ENCODE measurements around the gene CELA2A. TPM values are rescaled to one million over a fixed set of nuclear protein-coding genes. Genes with fewer than 3 reads are reported as not detected.
"Not testable (repeated sequence)": the region's sequence is repeated elsewhere in the genome, so short reads cannot be mapped to it uniquely, and the experiment has no call there.

Gene CELA2A
- polyA plus RNA-seq, 2 donors: not detected

DNA sequence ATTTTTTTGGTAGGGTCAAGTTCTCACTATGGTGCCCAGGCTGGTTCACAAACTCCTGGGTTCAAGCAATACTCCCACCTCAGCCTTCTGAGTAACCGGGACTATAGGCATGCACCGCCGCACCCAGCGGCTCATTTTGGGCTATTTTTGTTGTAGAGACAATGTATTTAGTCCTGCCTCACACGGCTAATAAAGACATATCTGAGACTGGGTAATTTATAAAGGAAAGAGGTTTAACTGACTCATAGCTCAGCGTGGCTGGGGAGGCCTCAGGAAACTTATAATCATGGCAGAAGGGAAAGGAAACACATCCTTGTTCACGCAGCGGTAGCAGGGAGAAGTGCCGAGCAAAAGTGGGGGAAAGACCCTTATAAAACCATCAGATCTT, 4.2 kb downstream of the CELA2A start:
- Histone ChIP-seq H3K9me3 (ENCODE audit: control insufficient read depth in 2 of 2, insufficient read depth in 1 of 2, low read depth in 1 of 2, low read length in 1 of 2) (no peaks in the 10 kb centered on the region), H3K4me1 (ENCODE audit: control insufficient read depth in 2 of 2, insufficient read depth in 2 of 2, low read length in 1 of 2) (peaks cover 0 to 2% of the 10 kb centered on the region in 2 donors)
- 83 to 87% methylated on average over 9 of the region's 9 CpGs for WGBS, 2 donors

GRCh38 chr1:15463064-15463800, 6.7 kb downstream of the CELA2A start:
- not testable (repeated sequence) for H3K4me3 ChIP-seq (ENCODE audit: low read depth in 1 of 2, low read length in 2 of 2); H3K27me3 ChIP-seq (ENCODE audit: control insufficient read depth in 1 of 2, insufficient read depth in 2 of 2, low read length in 2 of 2); H3K4me1 ChIP-seq (ENCODE audit: control insufficient read depth in 2 of 2, insufficient read depth in 2 of 2, low read length in 1 of 2); H3K36me3 ChIP-seq (ENCODE audit: control insufficient read depth in 2 of 2, insufficient read depth in 2 of 2, low read length in 1 of 2); H3K27ac ChIP-seq (ENCODE audit: low read depth in 2 of 2, low read length in 1 of 2); H3K9me3 ChIP-seq (ENCODE audit: control insufficient read depth in 2 of 2, insufficient read depth in 1 of 2, low read depth in 1 of 2, low read length in 1 of 2)
- 48 to 50% methylated on average over 12 to 13 of the region's 15 CpGs for WGBS, 2 donors

More for the DNA sequence above, 4.2 kb downstream of the CELA2A start:
- Histone ChIP-seq H3K27me3 (ENCODE audit: control insufficient read depth in 1 of 2, insufficient read depth in 2 of 2, low read length in 2 of 2) (no peaks in the 10 kb centered on the region), H3K36me3 (ENCODE audit: control insufficient read depth in 2 of 2, insufficient read depth in 2 of 2, low read length in 1 of 2) (no peaks in the 10 kb centered on the region), H3K27ac (ENCODE audit: low read depth in 2 of 2, low read length in 1 of 2) (no peak overlapping the region), H3K4me3 (ENCODE audit: low read depth in 1 of 2, low read length in 2 of 2) (no peak overlapping the region)

GRCh38 chr1:15463926-15464322, 7.4 kb downstream of the CELA2A start:
- 83 to 84% methylated on average over 5 of the region's 5 CpGs for WGBS, 2 donors
- H3K36me3 ChIP-seq (ENCODE audit: control insufficient read depth in 2 of 2, insufficient read depth in 2 of 2, low read length in 1 of 2): not testable (repeated sequence)

GRCh38 chr1:15465674-15466073, 9.1 kb downstream of the CELA2A start:
- 74 to 83% methylated on average over 7 of the region's 7 CpGs for WGBS, 2 donors
- Histone ChIP-seq H3K4me1 (ENCODE audit: control insufficient read depth in 2 of 2, insufficient read depth in 2 of 2, low read length in 1 of 2) (peaks cover 0 to 8% of the 10 kb centered on the region in 2 donors), H3K4me3 (ENCODE audit: low read depth in 1 of 2, low read length in 2 of 2) (no peak overlapping the region), H3K27me3 (ENCODE audit: control insufficient read depth in 1 of 2, insufficient read depth in 2 of 2, low read length in 2 of 2) (no peaks in the 10 kb centered on the region), H3K27ac (ENCODE audit: low read depth in 2 of 2, low read length in 1 of 2) (no peak overlapping the region), H3K9me3 (ENCODE audit: control insufficient read depth in 2 of 2, insufficient read depth in 1 of 2, low read depth in 1 of 2, low read length in 1 of 2) (no peaks in the 10 kb centered on the region), H3K36me3 (ENCODE audit: control insufficient read depth in 2 of 2, insufficient read depth in 2 of 2, low read length in 1 of 2) (no peaks in the 10 kb centered on the region)

More at GRCh38 chr1:15463926-15464322, 7.4 kb downstream of the CELA2A start:
- H3K4me3 ChIP-seq (ENCODE audit: low read depth in 1 of 2, low read length in 2 of 2); H3K4me1 ChIP-seq (ENCODE audit: control insufficient read depth in 2 of 2, insufficient read depth in 2 of 2, low read length in 1 of 2); H3K27me3 ChIP-seq (ENCODE audit: control insufficient read depth in 1 of 2, insufficient read depth in 2 of 2, low read length in 2 of 2); H3K9me3 ChIP-seq (ENCODE audit: control insufficient read depth in 2 of 2, insufficient read depth in 1 of 2, low read depth in 1 of 2, low read length in 1 of 2); H3K27ac ChIP-seq (ENCODE audit: low read depth in 2 of 2, low read length in 1 of 2): not testable (repeated sequence)

DNA sequence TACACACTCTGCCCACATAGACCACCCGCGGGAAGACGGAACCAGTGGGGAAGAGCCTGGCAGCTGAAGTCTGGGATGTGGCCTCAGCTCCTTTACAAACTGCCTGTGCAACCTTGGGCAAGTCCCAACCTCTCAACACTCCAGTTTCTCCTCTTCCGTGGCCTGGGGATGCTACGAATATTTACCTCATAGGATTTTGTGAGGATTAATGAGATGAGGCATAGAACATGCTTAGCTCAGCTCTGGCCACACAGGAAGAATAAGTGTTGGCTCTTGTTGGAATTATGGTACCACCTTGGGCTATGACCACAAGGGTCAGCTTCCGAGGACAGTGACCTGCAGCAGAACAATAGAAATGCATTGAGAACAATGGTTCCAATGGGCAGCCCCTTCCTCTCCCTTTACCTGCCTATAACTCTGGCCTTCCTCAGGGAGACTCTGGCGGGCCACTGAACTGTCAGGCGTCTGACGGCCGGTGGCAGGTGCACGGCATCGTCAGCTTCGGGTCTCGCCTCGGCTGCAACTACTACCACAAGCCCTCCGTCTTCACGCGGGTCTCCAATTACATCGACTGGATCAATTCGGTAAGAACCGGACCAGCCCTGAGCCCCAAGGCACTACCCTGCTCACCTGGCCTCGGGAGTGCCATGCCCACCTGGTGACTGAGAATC, 10.6 kb downstream of the CELA2A start:
- not testable (repeated sequence) for H3K36me3 ChIP-seq (ENCODE audit: control insufficient read depth in 2 of 2, insufficient read depth in 2 of 2, low read length in 1 of 2); H3K27me3 ChIP-seq (ENCODE audit: control insufficient read depth in 1 of 2, insufficient read depth in 2 of 2, low read length in 2 of 2); H3K27ac ChIP-seq (ENCODE audit: low read depth in 2 of 2, low read length in 1 of 2); H3K4me1 ChIP-seq (ENCODE audit: control insufficient read depth in 2 of 2, insufficient read depth in 2 of 2, low read length in 1 of 2); H3K4me3 ChIP-seq (ENCODE audit: low read depth in 1 of 2, low read length in 2 of 2); H3K9me3 ChIP-seq (ENCODE audit: control insufficient read depth in 2 of 2, insufficient read depth in 1 of 2, low read depth in 1 of 2, low read length in 1 of 2)
- WGBS, 2 donors: 82% methylated on average over 21 to 22 of the region's 22 CpGs

GRCh38 chr1:15468145-15468544, 11.6 kb downstream of the CELA2A start:
- Histone ChIP-seq H3K9me3 (ENCODE audit: control insufficient read depth in 2 of 2, insufficient read depth in 1 of 2, low read depth in 1 of 2, low read length in 1 of 2) (no peaks in the 10 kb centered on the region), H3K4me3 (ENCODE audit: low read depth in 1 of 2, low read length in 2 of 2) (no peak overlapping the region), H3K27me3 (ENCODE audit: control insufficient read depth in 1 of 2, insufficient read depth in 2 of 2, low read length in 2 of 2) (no peaks in the 10 kb centered on the region), H3K4me1 (ENCODE audit: control insufficient read depth in 2 of 2, insufficient read depth in 2 of 2, low read length in 1 of 2) (peaks cover 0 to 8% of the 10 kb centered on the region in 2 donors), H3K36me3 (ENCODE audit: control insufficient read depth in 2 of 2, insufficient read depth in 2 of 2, low read length in 1 of 2) (no peaks in the 10 kb centered on the region), H3K27ac (ENCODE audit: low read depth in 2 of 2, low read length in 1 of 2) (no peak overlapping the region)

DNA sequence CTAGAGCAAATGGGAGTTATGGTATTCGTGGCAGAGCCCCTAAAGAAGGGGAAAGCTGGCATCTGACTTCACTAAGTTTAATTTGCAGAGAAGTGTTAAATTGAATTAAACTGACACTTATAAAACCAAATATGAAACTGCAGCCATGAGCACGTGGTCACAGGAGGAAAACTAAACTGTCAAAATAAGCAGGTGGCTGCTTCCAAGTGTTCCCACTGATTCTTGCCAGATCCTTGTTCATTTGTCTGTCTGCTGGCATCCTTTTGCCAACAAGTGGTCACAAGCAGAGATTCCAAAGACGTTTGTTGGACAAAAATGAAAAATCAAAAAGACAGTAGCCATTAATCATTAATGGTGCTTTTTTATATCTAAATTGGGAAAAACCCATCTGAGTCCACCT, 12.8 kb downstream of the CELA2A start:
- WGBS, 2 donors: 30 to 34% methylated on average over 3 of the region's 3 CpGs
- Histone ChIP-seq H3K4me3 (ENCODE audit: low read depth in 1 of 2, low read length in 2 of 2) (no peak overlapping the region), H3K4me1 (ENCODE audit: control insufficient read depth in 2 of 2, insufficient read depth in 2 of 2, low read length in 1 of 2) (peaks cover 0 to 6% of the 10 kb centered on the region in 2 donors), H3K27ac (ENCODE audit: low read depth in 2 of 2, low read length in 1 of 2) (no peak overlapping the region), H3K36me3 (ENCODE audit: control insufficient read depth in 2 of 2, insufficient read depth in 2 of 2, low read length in 1 of 2) (no peaks in the 10 kb centered on the region), H3K27me3 (ENCODE audit: control insufficient read depth in 1 of 2, insufficient read depth in 2 of 2, low read length in 2 of 2) (no peaks in the 10 kb centered on the region), H3K9me3 (ENCODE audit: control insufficient read depth in 2 of 2, insufficient read depth in 1 of 2, low read depth in 1 of 2, low read length in 1 of 2) (no peaks in the 10 kb centered on the region)

- H3K27ac ChIP-seq (ENCODE audit: low read depth in 2 of 2, low read length in 1 of 2); H3K4me1 ChIP-seq (ENCODE audit: control insufficient read depth in 2 of 2, insufficient read depth in 2 of 2, low read length in 1 of 2); H3K27me3 ChIP-seq (ENCODE audit: control insufficient read depth in 1 of 2, insufficient read depth in 2 of 2, low read length in 2 of 2); H3K9me3 ChIP-seq (ENCODE audit: control insufficient read depth in 2 of 2, insufficient read depth in 1 of 2, low read depth in 1 of 2, low read length in 1 of 2); H3K4me3 ChIP-seq (ENCODE audit: low read depth in 1 of 2, low read length in 2 of 2); H3K36me3 ChIP-seq (ENCODE audit: control insufficient read depth in 2 of 2, insufficient read depth in 2 of 2, low read length in 1 of 2): not testable (repeated sequence)
- 49 to 52% methylated on average over 9 of the region's 9 CpGs for WGBS, 2 donors
Observed at GRCh38 chr1:15469821-15470448, 13.4 kb downstream of the CELA2A start.

DNA sequence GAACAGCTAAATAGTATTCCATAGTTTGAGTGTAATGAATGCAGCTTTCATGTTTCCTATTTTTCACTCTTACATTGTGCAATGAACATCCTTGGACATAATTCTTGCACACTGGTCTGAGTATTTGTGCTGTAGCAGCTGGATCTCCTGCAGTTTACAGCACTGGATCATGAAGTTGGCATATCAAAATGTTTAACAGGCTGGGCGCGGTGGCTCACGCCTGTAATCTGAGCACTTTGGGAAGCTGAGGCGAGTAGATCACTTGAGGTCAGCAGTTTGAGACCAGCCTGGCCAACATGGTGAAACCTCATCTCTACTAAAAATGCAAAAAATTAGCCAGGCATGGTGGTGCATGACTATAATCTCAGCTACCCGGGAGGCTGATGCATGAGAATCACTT, 14.5 kb downstream of the CELA2A start:
- not testable (repeated sequence) for H3K4me3 ChIP-seq (ENCODE audit: low read depth in 1 of 2, low read length in 2 of 2); H3K27me3 ChIP-seq (ENCODE audit: control insufficient read depth in 1 of 2, insufficient read depth in 2 of 2, low read length in 2 of 2); H3K36me3 ChIP-seq (ENCODE audit: control insufficient read depth in 2 of 2, insufficient read depth in 2 of 2, low read length in 1 of 2); H3K27ac ChIP-seq (ENCODE audit: low read depth in 2 of 2, low read length in 1 of 2); H3K9me3 ChIP-seq (ENCODE audit: control insufficient read depth in 2 of 2, insufficient read depth in 1 of 2, low read depth in 1 of 2, low read length in 1 of 2); H3K4me1 ChIP-seq (ENCODE audit: control insufficient read depth in 2 of 2, insufficient read depth in 2 of 2, low read length in 1 of 2)
- WGBS, 2 donors: 76 to 94% methylated on average over 5 of the region's 5 CpGs

- not testable (repeated sequence) for H3K27ac ChIP-seq (ENCODE audit: low read depth in 2 of 2, low read length in 1 of 2); H3K9me3 ChIP-seq (ENCODE audit: control insufficient read depth in 2 of 2, insufficient read depth in 1 of 2, low read depth in 1 of 2, low read length in 1 of 2); H3K4me1 ChIP-seq (ENCODE audit: control insufficient read depth in 2 of 2, insufficient read depth in 2 of 2, low read length in 1 of 2); H3K36me3 ChIP-seq (ENCODE audit: control insufficient read depth in 2 of 2, insufficient read depth in 2 of 2, low read length in 1 of 2); H3K4me3 ChIP-seq (ENCODE audit: low read depth in 1 of 2, low read length in 2 of 2); H3K27me3 ChIP-seq (ENCODE audit: control insufficient read depth in 1 of 2, insufficient read depth in 2 of 2, low read length in 2 of 2)
- WGBS, 2 donors: 67 to 86% methylated on average over 6 of the region's 6 CpGs
Observed at GRCh38 chr1:15471723-15472122, 15.2 kb downstream of the CELA2A start.
